NCI-H1105 treated with DMSO at 0.1 percent for 48 hours (cell line): Measurements from ENCODE around the gene ZNF879.

ENCODE experiments used
- DNase-seq: peaks from one replicate; lab custom pipeline; 2025; lab: John Stamatoyannopoulos, UW

Gene ZNF879

GRCh38 chr5:179023528-179024189 lies at the start of gene ZNF879:
Gene ZNF879, plus strand, starts transcription at chr5:179023804. Its CDS starts 1,201 bp downstream, at chr5:179025005.
- DNase-seq, result peak; percentile 71

DNA sequence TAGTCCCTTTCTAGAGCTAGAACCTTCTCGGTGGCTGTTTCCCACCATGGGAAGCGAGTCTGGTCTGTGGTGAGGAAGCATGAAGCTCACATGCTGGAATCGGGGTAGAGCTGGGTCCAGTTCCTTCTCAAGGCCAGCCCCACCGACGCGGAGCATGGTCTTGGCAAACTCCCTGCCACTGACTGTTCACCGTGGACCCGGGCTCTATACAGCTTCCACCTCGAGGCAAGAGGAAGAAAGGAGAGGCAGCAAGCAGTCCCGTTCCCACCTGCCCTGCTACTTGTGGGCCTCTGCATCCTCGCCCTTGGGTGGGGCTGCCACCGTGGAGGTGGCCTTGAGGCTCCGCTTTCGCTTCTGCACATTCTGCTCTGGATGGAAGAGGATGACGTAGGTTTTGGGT lies 42.2 kb upstream of the ZNF879 start:
- DNase-seq, result no peak

DNA sequence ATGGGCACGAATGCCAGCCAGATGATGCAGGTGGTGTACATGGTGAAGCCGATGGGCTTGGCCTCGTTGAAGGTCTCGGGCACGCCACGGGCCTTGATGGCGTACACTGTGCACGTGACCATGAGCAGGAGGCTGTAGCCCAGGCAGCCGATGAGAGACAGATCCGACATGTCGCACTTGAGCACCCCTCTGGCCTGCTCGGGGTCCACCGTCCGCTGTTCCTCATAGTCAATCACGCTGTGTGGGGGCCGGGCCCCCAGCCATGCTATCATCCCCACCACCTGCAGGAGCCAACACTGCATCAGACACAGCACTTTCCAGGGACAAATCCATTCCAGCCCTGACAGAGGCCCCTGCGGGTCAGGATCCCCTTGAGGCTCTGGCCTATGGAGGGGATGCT lies 40.7 kb upstream of the ZNF879 start:
- no peak for DNase-seq

GRCh38 chr5:178983728-178984127 lies 39.9 kb upstream of the ZNF879 start:
- no peak for DNase-seq

GRCh38 chr5:178984145-178985072 lies 39.2 kb upstream of the ZNF879 start:
- DNase-seq, result no peak

DNA sequence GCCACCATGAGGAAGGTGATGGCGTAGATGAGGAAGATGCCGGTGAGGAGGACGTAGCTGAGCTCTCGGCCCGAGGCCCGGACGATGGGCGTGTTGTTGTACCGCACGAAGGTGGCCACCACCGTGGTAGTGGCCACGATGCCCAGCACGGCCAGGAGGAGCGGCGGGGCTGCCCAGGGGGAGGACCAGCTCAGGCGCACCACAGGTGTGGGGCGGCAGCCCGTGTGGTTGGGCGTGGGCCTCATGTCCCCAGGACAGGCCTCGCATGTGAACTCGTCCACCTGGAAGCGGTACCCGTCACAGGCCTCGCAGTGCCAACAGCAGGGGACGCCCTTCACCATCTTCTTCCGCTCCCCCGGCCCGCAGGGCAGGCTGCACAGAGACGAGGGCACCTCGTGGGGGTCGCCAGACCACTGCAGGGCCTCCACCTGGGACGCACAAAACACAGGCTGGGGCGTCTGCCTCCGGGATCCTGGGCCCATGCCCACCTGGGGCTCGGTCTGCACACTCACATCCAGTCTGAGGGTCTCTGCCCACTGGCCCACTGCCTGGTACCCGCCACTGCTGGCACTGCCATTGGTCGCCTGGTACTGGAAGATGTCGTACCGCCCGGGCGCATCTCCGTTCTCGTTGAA lies 37.2 kb upstream of the ZNF879 start:
- DNase-seq, result no peak

GRCh38 chr5:178988436-178989220 lies 35.0 kb upstream of the ZNF879 start:
- DNase-seq, result no peak

DNA sequence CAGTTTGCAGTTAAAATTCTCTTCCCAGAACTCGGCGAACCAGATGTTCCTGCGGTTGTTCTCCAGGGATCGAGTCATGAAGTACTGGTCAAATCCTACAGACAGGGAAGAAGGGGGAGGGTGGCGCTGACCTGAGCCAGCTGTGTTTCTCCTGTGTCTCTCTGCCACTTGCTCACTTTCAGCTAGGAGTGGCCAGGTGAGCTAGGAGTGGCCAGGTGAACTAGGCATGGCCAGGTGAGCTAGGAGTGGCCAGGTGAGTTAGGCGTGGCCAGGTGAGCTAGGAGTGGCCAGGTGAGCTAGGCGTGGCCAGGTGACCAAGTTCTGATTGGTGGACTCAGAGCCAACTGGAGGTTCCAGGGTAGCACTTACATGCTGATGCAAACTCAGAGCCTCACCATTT lies 34.3 kb upstream of the ZNF879 start:
- no peak for DNase-seq

DNA sequence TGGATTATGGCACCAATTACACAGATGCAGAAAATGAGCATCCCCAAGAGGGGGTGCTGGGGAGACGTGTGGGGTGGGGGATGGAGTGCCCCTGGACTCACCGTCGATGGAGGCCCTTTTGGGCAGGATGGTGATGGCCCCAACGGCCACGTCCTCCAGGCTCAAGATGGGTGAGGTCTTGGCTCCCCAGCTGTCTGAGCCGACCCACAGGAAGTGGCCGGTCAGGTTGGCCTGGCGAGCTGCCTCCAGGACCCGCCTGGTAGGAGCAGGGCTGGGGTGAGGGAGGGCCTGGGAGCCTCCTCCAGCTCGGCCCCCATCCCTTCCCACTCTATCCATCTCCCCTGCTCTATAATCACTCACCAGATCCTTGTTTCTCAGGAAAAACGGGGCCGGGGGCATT lies 33.1 kb upstream of the ZNF879 start:
- no peak for DNase-seq

DNA sequence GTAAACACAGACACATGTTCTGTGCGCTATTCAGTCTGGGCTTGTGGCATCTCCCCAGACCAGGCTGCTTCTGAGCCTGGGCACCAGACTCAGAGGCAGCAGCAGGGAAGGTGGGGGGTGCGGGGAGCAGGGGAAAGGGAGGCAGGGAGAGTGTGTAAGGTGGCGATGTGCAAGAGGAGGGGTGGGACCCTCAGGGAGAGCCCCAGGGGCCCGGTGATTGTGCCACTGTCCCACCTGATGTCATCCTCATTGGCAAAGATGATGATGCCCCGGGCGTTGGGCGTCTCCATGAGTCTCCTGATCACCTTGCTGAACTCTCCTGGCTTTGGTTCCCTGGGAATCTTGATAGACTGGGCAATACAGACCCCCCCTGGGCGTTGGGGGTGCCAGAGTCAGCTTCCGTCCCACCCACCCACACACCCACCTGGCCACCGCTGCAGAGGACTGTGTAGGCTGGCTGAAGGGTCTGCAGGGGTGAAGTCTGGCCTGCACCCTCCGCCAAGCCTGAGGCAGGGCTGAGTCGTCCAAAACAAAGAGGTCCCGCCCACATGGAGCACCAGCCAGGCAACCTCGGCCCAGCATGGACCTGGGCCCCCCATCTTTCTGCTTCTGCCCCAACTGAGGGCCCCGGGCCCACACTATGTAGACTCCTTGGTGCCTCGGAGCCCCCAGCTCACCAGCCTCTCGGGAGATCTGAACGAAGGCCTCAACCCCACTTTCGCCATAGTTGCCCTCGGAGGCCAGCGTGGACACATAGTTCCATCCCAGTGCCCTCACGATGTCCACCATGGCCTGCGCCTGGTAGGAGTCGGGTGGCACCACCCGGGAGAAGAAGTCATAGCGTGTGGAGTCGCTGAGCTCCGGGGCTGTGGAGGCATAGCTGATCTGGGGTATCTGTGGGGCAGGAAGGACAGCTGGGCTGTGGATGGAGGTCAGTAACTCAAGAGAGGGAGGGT lies 32.1 kb upstream of the ZNF879 start:
- no peak for DNase-seq

- no peak for DNase-seq
Observed at GRCh38 chr5:178992291-178992895, 31.2 kb upstream of the ZNF879 start.

- no peak for DNase-seq
Observed at GRCh38 chr5:178993236-178993765, 30.3 kb upstream of the ZNF879 start.

- no peak for DNase-seq
Observed at GRCh38 chr5:178993955-178994579, 29.5 kb upstream of the ZNF879 start.

GRCh38 chr5:178994580-178995340 lies 28.8 kb upstream of the ZNF879 start, which contains the start of gene GRM6:
Gene GRM6, minus strand, starts transcription at chr5:178995320. Its CDS starts 376 bp downstream, at chr5:178994944.
- no peak for DNase-seq

- DNase-seq, result no peak
Observed at GRCh38 chr5:178995341-178995690, 28.3 kb upstream of the ZNF879 start.

- no peak for DNase-seq
Observed at GRCh38 chr5:178996156-178996555, 27.4 kb upstream of the ZNF879 start.

- no peak for DNase-seq
Observed at GRCh38 chr5:178997191-178997590, 26.4 kb upstream of the ZNF879 start.

- DNase-seq, result no peak
Observed at GRCh38 chr5:178998441-178998840, 25.2 kb upstream of the ZNF879 start.

DNA sequence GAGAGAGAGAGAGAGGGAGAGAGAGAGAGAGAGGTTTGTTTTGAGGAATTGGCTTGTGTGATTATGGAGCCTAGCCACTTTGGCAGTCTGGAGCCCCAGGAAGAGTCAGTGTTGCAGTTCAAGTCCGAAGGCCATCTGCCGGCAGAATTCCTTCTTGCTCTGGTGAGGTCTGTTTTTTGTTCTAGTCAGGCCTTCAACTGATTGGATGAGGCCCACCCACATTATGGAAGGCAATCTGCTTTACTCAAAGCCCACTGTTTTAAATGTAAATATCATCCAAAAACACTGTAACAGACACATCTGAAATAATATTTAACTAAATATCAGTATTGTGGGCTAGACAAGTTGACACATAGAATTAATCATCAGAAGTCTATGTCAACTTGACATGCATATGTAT lies 17.0 kb upstream of the ZNF879 start:
- DNase-seq, result no peak
